NCI-H524 (cell line): ENCODE results near the gene CKS1B.
A peak's percentile ranks its signal among the peaks of the same experiment; 100 is the strongest.
"Not testable (repeated sequence)": the region's sequence is repeated elsewhere in the genome, so short reads cannot be mapped to it uniquely, and the experiment has no call there.

Source experiments
- DNase-seq, 2 experiments: peaks; one replicate each; lab custom pipeline; 2025; lab: John Stamatoyannopoulos, UW

The CKS1B gene

GRCh38 chr1:154964359-154964758 lies 10.1 kb upstream of the CKS1B start:
- DNase-seq: no peak

GRCh38 chr1:154966111-154966510 lies 8.4 kb upstream of the CKS1B start:
- no peak for DNase-seq

- no peak for DNase-seq
These were observed 7.0 kb upstream of the CKS1B start for GRCh38 chr1:154967331-154967950.

- no peak for DNase-seq
These were observed 5.8 kb upstream of the CKS1B start for GRCh38 chr1:154968731-154969130.

GRCh38 chr1:154969246-154969645 lies 5.2 kb upstream of the CKS1B start:
- DNase-seq: no peak

GRCh38 chr1:154969860-154970452 lies 4.5 kb upstream of the CKS1B start:
- no peak for DNase-seq

- no peak for DNase-seq
These were observed 3.7 kb upstream of the CKS1B start, which contains the start of gene SHC1 for GRCh38 chr1:154970631-154971340. TSS of gene SHC1 (minus strand) at chr1:154970747. CDS start at chr1:154970526, 221 bp downstream.

- DNase-seq: no peak
These were observed 3.0 kb upstream of the CKS1B start for GRCh38 chr1:154971341-154971998.

GRCh38 chr1:154972213-154972516 lies 2.3 kb upstream of the CKS1B start:
- DNase-seq: no peak

- no peak for DNase-seq
These were observed 1.8 kb upstream of the CKS1B start for GRCh38 chr1:154972517-154973343.

GRCh38 chr1:154973344-154974101 lies 958 bp upstream of the CKS1B start:
- DNase-seq: peak; percentile 85 to 86

- DNase-seq: peak; percentile 94
These were observed 427 bp downstream of the CKS1B start for GRCh38 chr1:154974808-154975408.

GRCh38 chr1:154975409-154976059 lies 1.1 kb downstream of the CKS1B start:
- DNase-seq: no peak

GRCh38 chr1:154977762-154978161 lies 3.3 kb downstream of the CKS1B start:
- DNase-seq: not testable (repeated sequence)

GRCh38 chr1:154978360-154978759 lies 3.9 kb downstream of the CKS1B start:
- no peak for DNase-seq

- DNase-seq: no peak
These were observed 7.9 kb downstream of the CKS1B start for GRCh38 chr1:154982341-154982740.

- DNase-seq: peak; percentile 97 to 99
These were observed 8.6 kb downstream of the CKS1B start, which contains the start of gene FLAD1 for GRCh38 chr1:154982897-154983648. TSS of gene FLAD1 (plus strand) at chr1:154983344. CDS start at chr1:154983695, 351 bp downstream.

GRCh38 chr1:154983776-154984466 lies 9.4 kb downstream of the CKS1B start:
- DNase-seq: no peak

GRCh38 chr1:154986736-154987135 lies 12.3 kb downstream of the CKS1B start:
- DNase-seq: not testable (repeated sequence)
